ENCODE measurements around the gene PARVB. TPM values are rescaled to one million over a fixed set of nuclear protein-coding genes. Genes with fewer than 3 reads are reported as not detected.

Gene PARVB
- total RNA-seq, 4 donors from 2014 or later = 27.7 to 88.5 (median 41.7) TPM

DNA sequence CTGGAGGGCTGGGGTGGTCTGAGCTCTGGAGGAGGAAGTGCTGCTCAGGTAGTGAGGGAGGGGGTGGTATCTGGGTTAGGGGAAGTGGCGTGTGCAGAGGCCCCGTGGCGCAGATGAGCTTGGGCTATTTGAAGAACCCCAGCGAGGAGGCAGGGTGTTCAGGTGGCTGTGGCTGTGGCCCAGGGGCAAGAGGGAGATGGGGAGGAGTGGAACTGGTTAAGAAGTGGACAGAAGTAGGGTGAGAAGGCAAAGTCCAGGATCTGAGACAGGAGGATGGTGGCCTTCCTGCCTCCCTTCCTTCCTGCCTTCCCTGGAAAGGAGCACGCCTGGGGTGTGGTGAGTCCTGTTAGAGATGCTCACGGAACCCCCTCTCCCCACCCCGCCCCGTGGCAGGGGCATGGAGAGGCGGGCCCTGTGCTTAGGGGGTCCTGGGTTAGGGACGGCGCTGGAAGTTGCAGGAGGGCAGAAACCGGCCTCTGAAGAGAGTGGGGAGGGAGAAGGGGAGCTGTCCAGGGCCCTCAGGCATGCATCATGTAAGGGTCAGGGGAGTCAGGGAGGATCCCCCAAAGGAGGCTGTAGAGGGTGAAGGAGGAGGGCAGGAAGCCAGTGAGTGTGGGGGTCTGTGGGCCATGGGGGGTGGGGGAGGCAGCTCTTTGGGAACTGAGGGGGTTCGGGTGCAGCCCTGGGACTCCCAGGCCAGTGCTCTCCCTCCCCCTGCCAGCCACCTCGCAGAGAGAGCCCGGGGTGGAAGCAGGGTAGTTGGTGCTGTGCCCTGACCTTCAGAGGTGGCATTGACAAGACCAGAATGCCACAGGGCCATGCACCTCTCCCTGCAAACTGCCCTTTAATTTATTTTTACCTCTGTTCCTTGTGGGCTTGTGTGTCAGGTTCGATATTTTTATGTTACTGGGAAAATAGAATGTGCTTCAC is 92.9 kb downstream of the PARVB start:
- no peak for DNase-seq
- Histone ChIP-seq H3K4me3 (no peak overlapping the region), H3K36me3 (no peaks in the 10 kb centered on the region), H3K27ac (no peak overlapping the region), H3K27me3 (no peaks in the 10 kb centered on the region), H3K9me3 (peaks cover 0 to 2% of the 10 kb centered on the region in 2 donors), H3K4me1 (no peaks in the 10 kb centered on the region)
- intact Hi-C loops (cut with DNase I; ENCODE audit: low total_unique reads) = no loop called here
- TF ChIP-seq, protein P1, sequence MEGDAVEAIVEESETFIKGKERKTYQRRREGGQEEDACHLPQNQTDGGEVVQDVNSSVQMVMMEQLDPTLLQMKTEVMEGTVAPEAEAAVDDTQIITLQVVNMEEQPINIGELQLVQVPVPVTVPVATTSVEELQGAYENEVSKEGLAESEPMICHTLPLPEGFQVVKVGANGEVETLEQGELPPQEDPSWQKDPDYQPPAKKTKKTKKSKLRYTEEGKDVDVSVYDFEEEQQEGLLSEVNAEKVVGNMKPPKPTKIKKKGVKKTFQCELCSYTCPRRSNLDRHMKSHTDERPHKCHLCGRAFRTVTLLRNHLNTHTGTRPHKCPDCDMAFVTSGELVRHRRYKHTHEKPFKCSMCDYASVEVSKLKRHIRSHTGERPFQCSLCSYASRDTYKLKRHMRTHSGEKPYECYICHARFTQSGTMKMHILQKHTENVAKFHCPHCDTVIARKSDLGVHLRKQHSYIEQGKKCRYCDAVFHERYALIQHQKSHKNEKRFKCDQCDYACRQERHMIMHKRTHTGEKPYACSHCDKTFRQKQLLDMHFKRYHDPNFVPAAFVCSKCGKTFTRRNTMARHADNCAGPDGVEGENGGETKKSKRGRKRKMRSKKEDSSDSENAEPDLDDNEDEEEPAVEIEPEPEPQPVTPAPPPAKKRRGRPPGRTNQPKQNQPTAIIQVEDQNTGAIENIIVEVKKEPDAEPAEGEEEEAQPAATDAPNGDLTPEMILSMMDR (IDR thresholded peaks at IDR 0.05) = no peak
- no peak for TF ChIP-seq POLR2A (IDR thresholded peaks at IDR 0.05)

DNA sequence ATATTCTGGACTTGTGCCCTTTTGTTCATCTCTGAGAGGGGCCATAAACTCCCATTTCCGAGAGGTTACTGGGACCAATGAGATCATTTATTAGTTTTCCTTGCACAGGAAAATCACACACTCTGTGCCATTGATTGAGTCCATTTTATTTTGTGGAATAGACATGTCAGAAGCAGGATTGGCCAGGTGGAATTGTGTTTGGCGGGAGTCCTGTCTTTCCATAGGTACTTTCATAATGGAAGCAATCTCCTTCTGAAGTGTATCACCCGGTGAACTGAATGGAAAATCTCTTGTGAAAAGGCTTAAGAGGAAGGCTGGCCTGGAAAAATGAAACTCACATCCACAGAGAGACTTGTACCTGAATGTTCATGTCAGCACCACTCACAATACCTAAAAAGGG is 93.6 kb downstream of the PARVB start:
- no peak overlapping the region for H3K27ac ChIP-seq
- intact Hi-C loops (cut with DNase I; ENCODE audit: low total_unique reads) = no loop called here
- no peaks in the 10 kb centered on the region for H3K4me1 ChIP-seq
- H3K9me3 ChIP-seq = peaks cover 0 to 4% of the 10 kb centered on the region in 2 donors
- H3K27me3 ChIP-seq = no peaks in the 10 kb centered on the region
- no peak for DNase-seq
- H3K36me3 ChIP-seq = no peaks in the 10 kb centered on the region
- no peak overlapping the region for H3K4me3 ChIP-seq
- TF ChIP-seq, protein P1 (IDR thresholded peaks at IDR 0.05) = no peak
- no peak for TF ChIP-seq POLR2A (IDR thresholded peaks at IDR 0.05)

DNA sequence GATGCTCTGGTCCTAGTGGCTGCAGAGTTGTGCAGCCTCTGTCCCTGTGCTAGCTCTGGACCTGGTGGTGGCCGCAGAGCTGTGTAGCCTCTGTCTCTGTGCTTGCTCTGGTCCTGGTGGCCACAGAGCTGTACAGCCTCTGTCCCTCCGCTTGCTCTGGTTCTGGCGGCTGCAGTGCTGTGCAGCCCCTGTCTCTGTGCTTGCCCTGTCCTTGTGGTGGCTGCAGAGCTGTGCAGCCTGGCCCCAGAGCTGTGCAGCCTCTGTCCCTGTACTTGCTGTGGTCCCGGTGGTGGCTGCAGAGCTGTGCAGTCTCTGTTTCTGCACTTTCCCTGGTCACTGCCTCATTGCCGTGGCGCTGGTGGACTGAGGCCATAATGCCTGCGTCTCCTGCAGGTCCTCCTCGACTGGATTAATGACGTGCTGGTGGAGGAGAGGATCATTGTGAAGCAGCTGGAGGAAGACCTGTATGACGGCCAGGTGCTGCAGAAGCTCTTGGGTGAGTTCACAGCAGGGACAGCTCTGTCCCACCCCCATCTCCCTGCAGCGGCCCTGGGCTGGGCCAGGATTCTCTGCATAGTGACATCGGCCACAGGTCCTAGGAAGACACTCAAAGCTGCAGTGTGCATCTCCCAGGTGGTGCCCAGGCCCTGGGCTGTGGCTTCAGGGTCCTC is 94.7 kb downstream of the PARVB start:
- intact Hi-C loops (cut with DNase I; ENCODE audit: low total_unique reads) = no loop called here
- no peak for DNase-seq
- no peaks in the 10 kb centered on the region for H3K4me1 ChIP-seq
- no peak for TF ChIP-seq POLR2A (IDR thresholded peaks at IDR 0.05)
- TF ChIP-seq, protein P1 (IDR thresholded peaks at IDR 0.05) = no peak
- H3K36me3 ChIP-seq = no peaks in the 10 kb centered on the region
- H3K4me3 ChIP-seq = no peak overlapping the region
- peaks cover 0 to 4% of the 10 kb centered on the region in 2 donors for H3K9me3 ChIP-seq
- H3K27me3 ChIP-seq = no peaks in the 10 kb centered on the region
- H3K27ac ChIP-seq = no peak overlapping the region

DNA sequence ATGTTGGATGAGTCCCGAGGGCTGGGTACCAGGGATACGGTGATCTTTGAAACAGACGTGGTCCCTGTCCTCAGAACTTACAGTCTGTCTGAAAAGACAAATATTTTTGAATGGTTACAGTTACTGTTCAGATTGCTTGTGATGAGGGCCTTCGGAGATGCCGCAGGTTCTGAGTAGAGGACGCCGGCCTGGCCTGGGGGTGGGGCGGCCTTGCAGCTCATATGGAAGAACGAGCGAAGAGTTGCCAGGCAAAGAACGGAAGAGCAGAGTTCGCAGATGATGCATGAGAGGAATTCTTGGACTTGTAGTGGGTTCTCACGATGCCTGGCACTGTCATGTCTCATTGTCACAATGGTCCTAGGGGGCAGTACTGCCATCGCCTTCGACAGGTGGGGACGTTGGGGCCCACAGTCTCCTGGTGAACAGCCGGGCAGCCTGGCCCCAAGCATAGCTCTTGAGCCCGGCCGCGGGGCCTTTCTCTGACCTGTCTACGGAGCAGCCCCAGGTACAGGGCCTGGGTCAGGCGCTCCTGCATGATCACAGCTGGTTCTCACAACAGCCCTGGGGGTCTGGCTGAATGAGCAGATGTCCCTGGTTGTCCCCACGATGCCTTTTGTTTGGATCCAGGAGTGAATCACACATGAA is 95.7 kb downstream of the PARVB start:
- intact Hi-C loops (cut with DNase I; ENCODE audit: low total_unique reads) = no loop called here
- no peak for DNase-seq
- Histone ChIP-seq H3K27ac (no peak overlapping the region), H3K36me3 (no peaks in the 10 kb centered on the region), H3K9me3 (peaks cover 0 to 4% of the 10 kb centered on the region in 2 donors), H3K27me3 (no peaks in the 10 kb centered on the region), H3K4me1 (no peaks in the 10 kb centered on the region), H3K4me3 (no peak overlapping the region)
- no peak for TF ChIP-seq POLR2A (IDR thresholded peaks at IDR 0.05)
- TF ChIP-seq, protein P1 (IDR thresholded peaks at IDR 0.05) = no peak

Measured in uterus (tissue), 4 donors.